ENCODE results near the gene CYP4X1. TPM values are rescaled to one million over a fixed set of nuclear protein-coding genes. Genes with fewer than 3 reads are reported as not detected.
"Not testable (repeated sequence)": the region's sequence is repeated elsewhere in the genome, so short reads cannot be mapped to it uniquely, and the experiment has no call there.

The CYP4X1 gene
- polyA plus RNA-seq, 1 donor, result 3.0 TPM

GRCh38 chr1:47069509-47069908 lies 46.0 kb downstream of the CYP4X1 start:
- not testable (repeated sequence) for H3K27ac ChIP-seq (ENCODE audit: low read length); H3K4me1 ChIP-seq (ENCODE audit: control insufficient read depth, insufficient read depth, low read length); H3K27me3 ChIP-seq (ENCODE audit: control insufficient read depth, insufficient read depth, low read length); DNase-seq; H3K9me3 ChIP-seq (ENCODE audit: control insufficient read depth, low read depth, low read length); H3K36me3 ChIP-seq (ENCODE audit: control insufficient read depth, insufficient read depth, low read length); H3K4me3 ChIP-seq (ENCODE audit: low read length)

- not testable (repeated sequence) for H3K4me3 ChIP-seq (ENCODE audit: low read length); DNase-seq; H3K27ac ChIP-seq (ENCODE audit: low read length); H3K4me1 ChIP-seq (ENCODE audit: control insufficient read depth, insufficient read depth, low read length); H3K9me3 ChIP-seq (ENCODE audit: control insufficient read depth, low read depth, low read length); H3K36me3 ChIP-seq (ENCODE audit: control insufficient read depth, insufficient read depth, low read length); H3K27me3 ChIP-seq (ENCODE audit: control insufficient read depth, insufficient read depth, low read length)
- WGBS (ENCODE audit: insufficient coverage, low lambda C conversion rate), result 0% methylated on average over 2 of the region's 3 CpGs
Observed at GRCh38 chr1:47089356-47089755, 65.9 kb downstream of the CYP4X1 start.

GRCh38 chr1:47091476-47091875 lies 68.0 kb downstream of the CYP4X1 start:
- not testable (repeated sequence) for H3K36me3 ChIP-seq (ENCODE audit: control insufficient read depth, insufficient read depth, low read length); H3K4me3 ChIP-seq (ENCODE audit: low read length); DNase-seq; H3K4me1 ChIP-seq (ENCODE audit: control insufficient read depth, insufficient read depth, low read length); H3K9me3 ChIP-seq (ENCODE audit: control insufficient read depth, low read depth, low read length); H3K27ac ChIP-seq (ENCODE audit: low read length); H3K27me3 ChIP-seq (ENCODE audit: control insufficient read depth, insufficient read depth, low read length)
- no CpG with 5 or more reads among the region's 3 CpGs for WGBS (ENCODE audit: insufficient coverage, low lambda C conversion rate)

Other genes starting within 250 kb of the CYP4X1 start
- 2.3 TPM for gene CYP4B1, start 224.6 kb upstream of the CYP4X1 start, polyA plus RNA-seq
- 0.13 TPM for gene CYP4A11, start 82.2 kb upstream of the CYP4X1 start, polyA plus RNA-seq
- 0.03 TPM for gene CYP4Z1, start 43.6 kb downstream of the CYP4X1 start, polyA plus RNA-seq
- 0.03 TPM for gene CYP4A22, start 113.8 kb downstream of the CYP4X1 start, polyA plus RNA-seq
- gene PDZK1IP1, start 166.4 kb downstream of the CYP4X1 start, polyA plus RNA-seq, result 14.6 TPM
- 2.2 TPM for gene TAL1, start 208.6 kb downstream of the CYP4X1 start, polyA plus RNA-seq

Data from large intestine (tissue), 3 donors.